ENCODE results near the gene HSFX3.
"Not testable (repeated sequence)": the region's sequence is repeated elsewhere in the genome, so short reads cannot be mapped to it uniquely, and the experiment has no call there.

The HSFX3 gene

GRCh38 chrX:149545545-149546543, 3.9 kb downstream of the HSFX3 start:
- not testable (repeated sequence) for DNase-seq (ENCODE audit: low read depth in 2 of 2)

DNA sequence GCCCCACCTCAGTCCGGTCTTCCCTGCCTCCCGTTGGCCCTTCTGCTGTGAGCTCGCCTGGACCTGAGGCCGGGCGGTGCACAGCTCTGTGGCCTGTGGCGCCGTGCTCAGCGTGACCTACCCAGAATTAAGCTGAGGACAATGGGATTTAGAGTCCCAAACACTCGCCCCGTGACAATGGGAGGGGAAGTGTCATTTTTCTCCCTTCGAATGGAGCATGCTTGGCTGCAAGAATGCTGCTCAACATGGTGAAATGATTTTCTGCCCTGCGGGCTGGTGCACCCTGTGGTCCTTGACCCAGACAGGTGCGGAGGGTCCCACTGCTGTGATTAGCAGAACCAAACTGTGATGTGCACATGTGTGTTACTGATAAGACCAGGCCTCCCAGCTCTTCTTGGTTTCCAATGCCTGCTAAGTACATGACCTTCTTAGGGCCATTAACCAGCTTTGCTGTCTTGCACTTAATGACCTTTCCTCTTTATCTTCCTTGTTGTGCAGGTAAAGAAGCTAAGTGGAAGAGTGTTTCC, 8.1 kb downstream of the HSFX3 start:
- no peak for DNase-seq (ENCODE audit: low read depth in 2 of 2)

GRCh38 chrX:149540621-149541520, 8.9 kb downstream of the HSFX3 start, which contains the start of gene EOLA1:
EOLA1 (plus strand) TSS chrX:149541012; CDS start chrX:149545631, 4,619 bp downstream.
- DNase-seq (ENCODE audit: low read depth in 2 of 2), result peak; percentile 66 to 81

- peak; percentile 78 to 80 for DNase-seq (ENCODE audit: low read depth in 2 of 2)
Measured at GRCh38 chrX:149540131-149540620, 9.5 kb downstream of the HSFX3 start.

- peak; percentile 65 to 74 for DNase-seq (ENCODE audit: low read depth in 2 of 2)
Measured at GRCh38 chrX:149539283-149540130, 10.2 kb downstream of the HSFX3 start.

DNA sequence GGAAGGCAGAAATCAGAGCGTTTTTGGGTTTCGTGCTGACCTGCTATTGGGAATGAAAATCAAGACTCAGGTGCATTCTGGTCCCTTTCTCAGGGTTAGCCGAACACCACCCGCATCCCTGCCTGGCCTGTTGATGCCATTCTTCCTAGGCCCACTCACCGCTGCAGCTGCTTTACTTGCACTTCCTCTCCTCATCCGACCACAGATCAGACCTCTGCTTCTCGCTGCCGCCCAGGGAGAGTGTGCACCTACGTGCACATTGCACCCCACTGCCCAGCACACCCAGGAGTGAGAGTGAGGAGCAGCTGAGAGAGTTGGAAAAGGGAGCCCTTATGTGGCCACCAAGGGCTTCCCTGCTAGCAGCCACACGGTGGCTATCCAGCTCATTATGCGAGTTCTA, 12.2 kb downstream of the HSFX3 start:
- DNase-seq (ENCODE audit: low read depth in 2 of 2), result not testable (repeated sequence)

DNA sequence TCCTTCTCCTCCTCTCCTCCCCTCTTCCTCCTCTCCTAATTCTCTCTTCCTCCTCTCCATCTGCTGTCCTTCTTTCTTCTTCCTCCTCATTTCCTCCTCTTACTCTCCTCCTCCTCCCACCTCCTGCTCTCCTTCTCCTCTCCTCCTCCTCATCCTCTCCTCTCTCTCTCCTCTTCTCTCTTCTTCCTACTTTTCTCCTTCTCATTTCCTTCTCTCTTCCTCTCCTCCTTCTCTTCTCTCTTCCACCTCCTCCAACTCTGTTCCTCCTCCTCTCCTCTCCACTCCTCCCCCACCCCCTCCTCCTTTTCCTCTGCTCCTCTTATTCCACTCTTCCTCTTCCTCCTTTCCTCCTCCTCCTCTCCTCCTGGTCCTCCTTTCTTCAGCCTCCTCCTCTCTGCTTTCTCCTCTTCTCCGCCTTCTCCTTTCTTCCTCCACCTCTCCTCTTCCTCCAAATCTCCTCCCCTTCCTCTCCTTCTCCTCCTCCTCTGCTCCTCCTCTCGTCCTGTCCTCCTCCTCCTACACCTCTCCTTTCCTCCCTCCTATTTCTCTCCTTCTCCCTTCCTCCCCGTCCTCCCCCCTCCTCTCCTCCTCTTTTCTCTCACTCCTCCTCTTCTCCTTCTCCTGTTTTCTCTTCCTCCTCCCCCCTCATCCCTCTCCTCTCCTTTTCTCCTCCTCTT, 14.7 kb downstream of the HSFX3 start:
- not testable (repeated sequence) for DNase-seq (ENCODE audit: low read depth in 2 of 2)

- not testable (repeated sequence) for DNase-seq (ENCODE audit: low read depth in 2 of 2)
Measured at GRCh38 chrX:149533999-149534398, 15.7 kb downstream of the HSFX3 start.

- not testable (repeated sequence) for DNase-seq (ENCODE audit: low read depth in 2 of 2)
Measured at GRCh38 chrX:149532868-149533267, 16.9 kb downstream of the HSFX3 start.

- no peak for DNase-seq (ENCODE audit: low read depth in 2 of 2)
Measured at GRCh38 chrX:149531599-149531998, 18.1 kb downstream of the HSFX3 start.

- DNase-seq (ENCODE audit: low read depth in 2 of 2), result no peak
Measured at GRCh38 chrX:149528381-149528780, 21.3 kb downstream of the HSFX3 start.

DNA sequence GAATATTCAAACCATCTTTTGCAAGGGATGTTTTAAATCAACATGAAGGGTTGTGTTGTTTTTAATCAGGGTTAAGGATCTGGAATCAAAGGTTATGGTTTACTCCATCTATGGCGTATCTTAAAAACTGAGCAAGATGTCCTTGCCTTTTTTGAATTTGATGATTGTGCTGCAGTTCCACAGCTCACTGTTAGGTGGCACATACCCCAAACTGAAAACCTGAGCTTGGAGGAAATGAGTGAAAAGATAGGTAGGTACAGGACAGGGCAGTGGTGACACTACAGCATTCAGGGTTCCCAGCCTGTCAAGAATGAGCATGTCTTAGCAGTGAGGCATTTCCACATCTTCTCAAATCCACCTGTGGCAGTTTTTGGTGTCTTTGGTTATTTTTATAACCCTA, 22.0 kb downstream of the HSFX3 start:
- no peak for DNase-seq (ENCODE audit: low read depth in 2 of 2)

GRCh38 chrX:149526318-149527033, 23.2 kb downstream of the HSFX3 start:
- DNase-seq (ENCODE audit: low read depth in 2 of 2), result not testable (repeated sequence)

DNA sequence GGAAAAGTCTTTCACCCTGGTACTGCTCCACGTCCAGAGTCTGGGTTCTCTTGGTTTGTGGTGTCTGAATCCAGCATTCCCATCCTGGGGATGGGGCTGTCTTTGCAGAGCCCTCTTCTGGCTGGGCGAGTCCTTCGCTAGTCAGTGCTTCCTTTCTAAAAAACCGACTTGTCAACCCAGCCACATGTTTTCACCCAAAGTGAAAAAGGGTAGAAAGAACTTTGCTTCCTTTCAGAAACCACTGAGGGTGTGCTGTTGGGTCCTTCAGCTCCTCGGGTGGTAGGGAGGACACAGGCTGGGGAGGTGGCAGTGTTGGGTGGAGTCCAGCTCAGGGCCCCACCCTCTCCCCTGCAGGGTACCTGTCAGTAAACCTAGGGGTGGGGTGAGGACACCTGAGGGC, 23.8 kb downstream of the HSFX3 start:
- DNase-seq (ENCODE audit: low read depth in 2 of 2), result not testable (repeated sequence)

DNA sequence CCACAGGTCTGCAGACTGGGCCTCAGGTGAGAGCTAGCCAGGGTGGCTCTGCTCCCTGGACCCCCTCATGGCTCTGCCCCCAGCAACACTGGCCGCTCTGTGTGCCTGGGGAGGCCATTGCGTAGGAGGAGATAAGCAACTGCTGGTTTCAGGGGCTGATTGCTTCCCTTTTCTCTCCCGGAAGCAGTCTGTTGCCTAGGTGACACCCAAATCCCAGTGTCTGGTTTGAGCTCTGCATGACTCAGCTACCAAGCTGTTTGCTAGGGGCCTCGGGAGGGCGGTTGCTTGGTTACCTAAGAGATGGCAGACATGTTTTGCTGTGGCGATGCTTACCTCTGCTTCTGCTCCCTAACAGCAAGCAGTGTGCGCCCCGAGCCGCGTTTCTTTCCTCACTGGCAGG, 24.3 kb downstream of the HSFX3 start:
- peak in 1 of 2 donors; percentile 40 for DNase-seq (ENCODE audit: low read depth in 2 of 2)

DNA sequence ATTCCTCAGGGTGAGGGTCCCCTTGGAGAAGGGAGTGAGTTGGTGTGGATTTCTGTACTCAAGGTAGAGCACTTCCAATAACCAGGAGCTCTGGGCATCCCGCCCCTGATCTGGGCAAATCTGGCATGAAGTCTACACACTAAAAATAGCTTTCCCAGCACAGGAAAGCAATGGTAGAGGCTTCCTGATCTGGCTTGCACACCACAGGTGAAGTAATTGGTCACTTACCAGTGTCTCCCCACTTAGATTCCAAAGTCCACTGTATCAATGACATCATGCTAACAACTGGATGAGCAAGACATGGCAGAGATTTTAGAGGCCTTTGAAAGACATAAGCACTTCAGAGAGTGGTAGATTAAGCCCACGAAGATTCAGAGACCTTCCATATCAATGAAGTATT, 26.8 kb downstream of the HSFX3 start:
- no peak for DNase-seq (ENCODE audit: low read depth in 2 of 2)

GRCh38 chrX:149521438-149521837, 28.3 kb downstream of the HSFX3 start:
- DNase-seq (ENCODE audit: low read depth in 2 of 2), result no peak

DNA sequence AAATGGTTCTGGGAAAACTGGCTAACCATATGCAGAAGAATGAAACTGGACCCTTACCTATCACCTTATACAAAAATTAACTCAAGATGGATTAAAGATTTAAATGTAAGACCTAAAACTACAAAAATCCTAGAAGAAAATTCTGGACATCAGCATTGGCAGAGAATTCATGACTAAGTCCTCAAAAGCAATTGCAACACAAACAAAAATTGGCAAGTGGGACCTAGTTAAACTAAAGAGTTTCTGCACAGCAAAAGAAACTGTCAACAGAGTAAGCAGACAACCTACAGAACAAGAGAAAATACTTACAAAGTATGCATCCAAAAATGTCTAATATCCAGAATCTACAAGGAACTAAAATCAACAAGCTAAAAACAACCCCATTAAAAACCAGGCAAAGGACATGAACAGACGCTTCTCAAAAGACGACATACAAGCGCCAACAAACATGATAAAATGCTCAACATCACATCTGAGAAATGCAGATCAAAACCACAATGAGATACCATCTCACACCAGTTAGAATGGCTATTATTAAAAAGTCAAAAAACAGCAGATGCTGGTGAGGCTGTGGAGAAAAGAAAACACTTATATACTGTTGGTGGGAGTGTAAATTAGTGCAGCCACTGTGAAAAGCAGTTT, 29.0 kb downstream of the HSFX3 start:
- DNase-seq (ENCODE audit: low read depth in 2 of 2), result not testable (repeated sequence)

DNA sequence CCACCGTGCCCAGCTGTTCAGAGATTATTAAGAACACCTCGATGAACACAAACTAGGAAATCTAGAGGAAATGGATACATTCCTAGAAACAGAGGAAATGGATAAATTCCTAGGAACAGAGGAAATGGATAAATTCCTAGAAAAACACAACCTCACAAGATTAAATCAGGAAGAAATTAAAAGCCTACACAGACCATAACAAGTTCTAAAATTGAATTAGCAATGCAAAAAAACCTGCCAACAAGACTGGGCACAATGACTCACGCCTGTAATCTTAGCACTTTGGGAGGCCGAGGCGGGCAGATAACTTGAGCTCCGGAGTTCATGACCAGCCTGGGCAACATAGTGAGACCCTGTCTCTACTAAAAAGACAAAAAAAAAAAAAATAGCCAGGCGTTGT, 31.5 kb downstream of the HSFX3 start:
- DNase-seq (ENCODE audit: low read depth in 2 of 2), result no peak

Data from stimulated activated CD8-positive, alpha-beta memory T cell treated with anti-CD3 and anti-CD28 coated beads, Interleukin-2, amount 100 ng/mL, for 48 hours (primary cell).